K562 (cell line): ENCODE measurements around the gene HSPA2. TPM values are rescaled to one million over a fixed set of nuclear protein-coding genes. Genes with fewer than 3 reads are reported as not detected.

Experiments
- ARHGAP35 ChIP-seq: fragments of 450-650 bp; IDR thresholded peaks from 2 replicates; pipeline ENCODE4 v1.6.1; 2018; ENCODE audit not compliant: partially characterized antibody
- BCOR ChIP-seq: fragments of 450-650 bp; IDR thresholded peaks from 2 replicates; pipeline ENCODE4 v1.6.1; 2016
- HSF4 ChIP-seq: fragments of 250-450 bp; sonication (Bioruptor Pico); IDR thresholded peaks from 2 replicates; pipeline ENCODE4 v2.1.2; 2022; ENCODE audit warnings: mild to moderate bottlenecking, moderate library complexity, borderline replicate concordance
- PRDM10 ChIP-seq: fragments of 450-650 bp; IDR thresholded peaks from 2 replicates; pipeline ENCODE4 v1.6.1; 2018; ENCODE audit not compliant: partially characterized antibody
- PTBP1 ChIP-seq: fragments of 200-400 bp; formaldehyde crosslinking; IDR thresholded peaks from 2 replicates; pipeline ENCODE4 v1.6.1; 2017; ENCODE audit warnings: low read depth, low read length
- RBM39 ChIP-seq: fragments of 200-400 bp; formaldehyde crosslinking; optimal IDR thresholded peaks from 2 replicates; pipeline ENCODE3; 2018; ENCODE audit warnings: low read depth, low read length
- WHSC1 ChIP-seq: IDR thresholded peaks from one replicate; pipeline ENCODE4 v1.6.1; 2012; ENCODE audit warnings: low read length, control low read depth, inconsistent platforms
- ZNF12 ChIP-seq: sonication (generic); formaldehyde crosslinking; IDR thresholded peaks from 2 replicates; pipeline ENCODE4 v1.4.0; 2020; ENCODE audit warnings: mild to moderate bottlenecking, missing genetic modification reagents
- ZNF407 ChIP-seq: fragments of 450-650 bp; IDR thresholded peaks from 2 replicates; pipeline ENCODE4 v1.6.1; 2016; ENCODE audit warnings: low read depth
- polyA plus RNA-seq, 8 experiments: library from polyadenylated mRNA; depleted of rRNA in 4 of 8; stranded (reverse) in 5 of 8; unstranded in 3 of 8; fragments of >200 nt; fragmentation: Nextera tagmentation in 2 of 8; fragmentation: Illumina TruSeq in 1 of 8; extraction: Ambion mirVana in 2 of 8; extraction: Trizol in 1 of 8; gene quantifications; 2 replicates each; pipeline versions ENCODE4 v1.2.1 to v1.2.3, GENCODE V29; 2011 to 2014; ENCODE audit warnings: inconsistent platforms in 1 of 8, missing spikeins in 1 of 8
- total RNA-seq, 7 experiments: library from RNA; depleted of rRNA in 6 of 7; stranded (reverse); fragments of >200 nt in 6 of 7; fragmentation: Illumina TruSeq in 2 of 7; extraction: Trizol in 2 of 7; gene quantifications; 2 replicates each; pipeline versions ENCODE4 v1.2.1 to v1.2.3, GENCODE V29; 2011 to 2021; ENCODE audit warnings: low replicate concordance in 1 of 7

The HSPA2 gene
- total and polyA plus RNA-seq, 9 of the 15 experiments (the other 6 are each of a cell fraction or from before 2014, with no cell fraction given) = not detected

- TF ChIP-seq ZNF407 (no peak), HSF4 (CRISPR knock-in tag) (no peak), ZNF12 (CRISPR knock-in tag) (no peak), BCOR (no peak), ARHGAP35 (no peak), PRDM10 (no peak), PTBP1 (no peak), WHSC1 (no peak), RBM39 (no peak)
These were observed 34.0 kb downstream of the HSPA2 start (continued) for GRCh38 chr14:64574371-64575107.
